GM10266 (cell line): ENCODE data around the gene TRAF5.

Source experiments
- DNase-seq: peaks from one replicate; pipeline ENCODE4 v3.0.0; 2012; ENCODE audit errors: extremely low spot score
- TF ChIP-seq, protein P1 (sequence below): IDR thresholded peaks from 2 replicates; pipeline ENCODE4 v1.5.1; 2012; ENCODE audit warnings: mild to moderate bottlenecking, low read depth; ENCODE audit not compliant: control insufficient read depth, insufficient read depth; ENCODE audit errors: missing control alignments

TRAF5 gene

DNA sequence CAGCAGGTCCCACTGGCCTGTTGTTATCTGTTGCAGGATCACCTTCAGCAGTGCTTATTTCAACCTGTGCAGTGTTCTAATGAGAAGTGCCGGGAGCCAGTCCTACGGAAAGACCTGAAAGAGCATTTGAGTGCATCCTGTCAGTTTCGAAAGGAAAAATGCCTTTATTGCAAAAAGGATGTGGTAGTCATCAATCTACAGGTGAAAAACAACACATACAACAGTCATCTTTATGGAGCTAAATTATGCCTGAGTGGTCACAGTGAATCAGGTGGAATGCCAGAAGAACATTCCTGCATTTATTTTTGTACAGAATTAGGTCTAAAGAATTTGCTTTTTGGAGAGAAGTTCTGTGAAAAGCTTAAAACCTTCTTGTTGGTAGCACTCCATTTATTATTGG lies 33.2 kb downstream of the TRAF5 start:
- DNase-seq, result no peak
- TF ChIP-seq, protein P1, sequence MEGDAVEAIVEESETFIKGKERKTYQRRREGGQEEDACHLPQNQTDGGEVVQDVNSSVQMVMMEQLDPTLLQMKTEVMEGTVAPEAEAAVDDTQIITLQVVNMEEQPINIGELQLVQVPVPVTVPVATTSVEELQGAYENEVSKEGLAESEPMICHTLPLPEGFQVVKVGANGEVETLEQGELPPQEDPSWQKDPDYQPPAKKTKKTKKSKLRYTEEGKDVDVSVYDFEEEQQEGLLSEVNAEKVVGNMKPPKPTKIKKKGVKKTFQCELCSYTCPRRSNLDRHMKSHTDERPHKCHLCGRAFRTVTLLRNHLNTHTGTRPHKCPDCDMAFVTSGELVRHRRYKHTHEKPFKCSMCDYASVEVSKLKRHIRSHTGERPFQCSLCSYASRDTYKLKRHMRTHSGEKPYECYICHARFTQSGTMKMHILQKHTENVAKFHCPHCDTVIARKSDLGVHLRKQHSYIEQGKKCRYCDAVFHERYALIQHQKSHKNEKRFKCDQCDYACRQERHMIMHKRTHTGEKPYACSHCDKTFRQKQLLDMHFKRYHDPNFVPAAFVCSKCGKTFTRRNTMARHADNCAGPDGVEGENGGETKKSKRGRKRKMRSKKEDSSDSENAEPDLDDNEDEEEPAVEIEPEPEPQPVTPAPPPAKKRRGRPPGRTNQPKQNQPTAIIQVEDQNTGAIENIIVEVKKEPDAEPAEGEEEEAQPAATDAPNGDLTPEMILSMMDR, result no peak

DNA sequence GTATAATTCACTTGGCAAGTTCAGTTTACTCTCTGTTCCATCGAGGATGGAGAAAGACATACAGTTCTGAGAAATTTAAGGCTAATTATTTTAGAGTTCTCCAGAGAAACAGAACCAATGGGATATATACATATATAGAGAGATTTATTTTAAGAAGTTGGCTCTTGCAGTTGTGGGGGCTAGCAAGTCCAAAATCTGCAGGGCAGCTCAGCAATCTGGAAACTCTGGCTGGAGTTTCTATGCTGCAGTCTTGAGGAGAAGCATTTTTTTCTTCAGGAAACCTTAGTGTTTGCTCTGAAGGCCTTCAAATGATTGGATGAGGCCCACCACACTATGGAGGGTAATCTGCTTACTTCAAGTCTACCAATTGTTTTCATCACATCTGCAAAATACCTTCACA lies 34.6 kb downstream of the TRAF5 start:
- TF ChIP-seq, protein P1, result no peak

DNA sequence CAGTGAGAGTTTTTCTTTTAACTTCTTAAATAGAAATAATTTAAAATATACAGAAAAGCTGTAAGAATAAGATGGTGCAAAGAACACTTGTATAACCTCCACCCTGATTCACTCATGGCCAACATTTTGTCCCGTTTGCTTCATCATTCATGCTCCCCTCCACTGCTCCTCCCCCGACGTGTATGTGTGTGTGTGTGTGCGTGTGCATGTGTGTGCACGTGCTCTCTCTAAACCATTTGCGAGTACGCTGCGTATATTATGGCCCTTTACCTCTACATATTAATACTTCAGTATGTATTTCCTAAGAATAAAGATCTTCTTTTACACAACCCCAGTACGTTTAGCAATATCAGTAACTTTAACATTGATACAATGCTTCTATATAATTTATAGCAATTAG lies 43.0 kb downstream of the TRAF5 start:
- TF ChIP-seq, protein P1, result no peak
- DNase-seq, result no peak

More for the DNA sequence above, 34.6 kb downstream of the TRAF5 start:
- no peak for DNase-seq

DNA sequence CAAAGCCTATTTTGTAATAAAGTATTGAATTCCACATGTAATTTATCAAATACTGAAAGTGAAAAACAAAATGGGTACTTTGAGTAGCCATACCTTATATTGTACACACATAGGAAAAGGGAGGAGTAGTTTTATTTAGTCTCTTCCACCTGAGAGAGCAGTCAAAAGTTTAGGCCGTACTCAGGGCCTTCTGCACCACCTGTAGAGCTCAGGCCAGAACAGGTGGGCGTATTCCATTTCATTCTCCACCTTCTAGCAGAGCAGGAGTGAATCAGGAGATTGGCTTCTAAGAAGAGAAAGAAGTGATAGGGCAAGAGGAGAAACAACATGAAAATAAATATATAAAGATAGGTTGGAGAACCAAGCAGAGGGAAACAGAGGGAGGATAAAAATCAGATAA lies 44.0 kb downstream of the TRAF5 start:
- TF ChIP-seq, protein P1, result no peak
- no peak for DNase-seq

DNA sequence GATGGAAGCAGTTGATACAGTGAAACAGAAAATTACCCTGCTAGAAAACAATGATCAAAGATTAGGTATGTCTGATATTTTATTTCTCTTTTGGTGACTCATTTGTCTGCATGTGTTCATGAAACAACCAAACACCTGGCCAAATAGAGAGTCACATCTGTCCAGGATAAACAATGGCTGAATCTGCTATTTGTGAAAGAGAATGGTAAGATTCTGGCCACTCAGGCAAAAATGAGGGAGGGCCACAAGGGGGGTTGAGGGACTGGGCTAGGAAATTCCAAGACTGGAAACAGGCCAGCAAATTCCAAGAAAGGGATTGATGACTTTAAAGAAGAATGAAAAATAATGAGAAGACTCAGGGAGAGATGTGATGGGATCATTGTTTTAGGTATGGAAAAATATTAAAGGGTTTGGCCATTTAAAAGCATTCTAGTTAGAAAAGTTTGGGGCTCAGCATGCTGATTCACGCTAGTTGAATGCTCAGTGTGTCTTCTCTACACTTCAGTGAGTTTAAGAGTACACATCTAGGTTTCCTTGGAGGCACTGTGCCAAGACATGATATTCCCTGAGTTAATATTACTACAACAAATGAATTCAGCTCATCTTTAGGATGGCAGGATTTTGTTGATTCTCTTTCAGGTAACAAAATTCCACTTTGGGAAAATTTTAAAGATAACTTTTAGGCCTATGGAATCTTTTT lies 44.9 kb downstream of the TRAF5 start:
- TF ChIP-seq, protein P1, result no peak

DNA sequence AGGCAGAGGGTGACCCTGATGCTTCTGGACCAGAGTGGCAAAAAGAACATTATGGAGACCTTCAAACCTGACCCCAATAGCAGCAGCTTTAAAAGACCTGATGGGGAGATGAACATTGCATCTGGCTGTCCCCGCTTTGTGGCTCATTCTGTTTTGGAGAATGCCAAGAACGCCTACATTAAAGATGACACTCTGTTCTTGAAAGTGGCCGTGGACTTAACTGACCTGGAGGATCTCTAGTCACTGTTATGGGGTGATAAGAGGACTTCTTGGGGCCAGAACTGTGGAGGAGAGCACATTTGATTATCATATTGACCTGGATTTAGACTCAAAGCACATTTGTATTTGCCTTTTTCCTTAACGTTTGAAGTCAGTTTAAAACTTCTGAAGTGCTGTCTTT lies 45.8 kb downstream of the TRAF5 start:
- DNase-seq, result no peak
- TF ChIP-seq, protein P1, result no peak

More for the DNA sequence above, 44.9 kb downstream of the TRAF5 start:
- DNase-seq, result no peak

DNA sequence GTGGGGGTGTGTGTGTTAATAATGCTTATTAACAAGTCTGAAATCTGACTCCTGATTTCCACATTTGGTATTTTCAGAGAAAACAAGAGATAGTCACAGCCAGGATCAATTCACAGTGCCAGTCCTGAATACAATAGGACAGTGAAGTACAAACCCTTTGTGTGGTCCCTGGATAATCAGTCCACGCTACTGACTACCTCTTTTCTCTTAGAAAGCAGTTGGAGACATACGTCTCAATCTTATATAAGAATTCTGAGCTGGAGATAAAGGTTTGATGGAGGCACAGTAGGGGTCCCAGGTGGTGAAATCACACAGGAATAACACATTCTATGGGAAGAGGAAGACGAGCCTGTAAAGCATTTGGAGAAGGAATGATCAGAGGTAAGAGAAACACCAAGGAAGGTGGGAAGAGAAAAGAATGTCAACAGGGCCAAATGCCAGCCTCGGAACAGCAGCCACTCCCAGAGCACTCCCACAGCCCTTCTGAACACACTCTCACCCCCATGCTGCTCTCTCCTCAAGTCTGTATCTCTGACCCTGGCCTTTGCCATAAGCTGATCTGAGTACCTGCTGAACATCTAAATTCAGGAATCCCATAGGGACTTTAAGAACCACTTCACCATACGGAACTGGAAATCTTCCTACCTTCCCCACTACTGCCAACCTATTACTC lies 48.6 kb downstream of the TRAF5 start:
- no peak for DNase-seq
- TF ChIP-seq, protein P1, result no peak
